Lung (tissue), 12 donors: Measurements from ENCODE around the gene HDAC4. TPM values are rescaled to one million over a fixed set of nuclear protein-coding genes. Genes with fewer than 3 reads are reported as not detected.

Source experiments
- ATAC-seq: fragments of 200-7000 bp; cut with Tn5 transposase; one replicate; pipeline ENCODE4 v1.9.1; 2020; ENCODE audit warnings: moderate number of reproducible peaks; ENCODE audit not compliant: insufficient read depth, low FRiP score
- DNase-seq, 3 donors: peaks; one replicate each; pipeline ENCODE4 v3.0.0-alpha.2; 2013 to 2017
- H3K27ac ChIP-seq, 2 donors: one replicate each; pipeline ENCODE4 v1.5.1; 2013; ENCODE audit warnings: mild to moderate bottlenecking in 2 of 2, moderate library complexity in 2 of 2, control low read depth in 1 of 2, inconsistent platforms in 1 of 2, low read depth in 1 of 2, low read length in 1 of 2
- H3K27me3 ChIP-seq, 3 donors: one replicate each; pipeline ENCODE4 v1.5.1; 2013; ENCODE audit warnings: low read length in 2 of 3; ENCODE audit not compliant: control insufficient read depth in 3 of 3, insufficient read depth in 3 of 3
- H3K36me3 ChIP-seq, 4 donors: one replicate each; pipeline ENCODE4 v1.5.1; 2013; ENCODE audit warnings: low read length in 4 of 4, mild to moderate bottlenecking in 1 of 4, moderate library complexity in 1 of 4; ENCODE audit not compliant: control insufficient read depth in 4 of 4, insufficient read depth in 4 of 4
- H3K4me1 ChIP-seq, 5 donors: one replicate each; pipeline ENCODE4 v1.5.1; 2013; ENCODE audit warnings: low read length in 5 of 5, mild to moderate bottlenecking in 2 of 5, moderate library complexity in 1 of 5; ENCODE audit not compliant: control insufficient read depth in 5 of 5, insufficient read depth in 5 of 5
- H3K4me3 ChIP-seq: one replicate; pipeline ENCODE4 v1.5.1; 2013; ENCODE audit warnings: mild to moderate bottlenecking, control low read depth, moderate library complexity
- H3K9ac ChIP-seq, 2 donors: one replicate each; pipeline ENCODE4 v1.5.1; 2013; ENCODE audit warnings: low read length in 2 of 2, control low read depth in 1 of 2; ENCODE audit not compliant: insufficient read depth in 1 of 2
- H3K9me3 ChIP-seq, 4 donors: one replicate each; pipeline ENCODE4 v1.5.1; 2013; ENCODE audit warnings: low read length in 3 of 4, mild to moderate bottlenecking in 1 of 4, moderate library complexity in 1 of 4; ENCODE audit not compliant: control insufficient read depth in 4 of 4, insufficient read depth in 3 of 4
- CTCF ChIP-seq: IDR thresholded peaks from 2 replicates; pipeline ENCODE4 v1.5.1; 2012; ENCODE audit warnings: mild to moderate bottlenecking; ENCODE audit errors: control extremely low read depth, extremely low read depth
- WGBS, 2 donors: extraction: QIAGEN DNeasy Blood & Tissue Kit; methylation state at CpG; one replicate each; pipeline ENCODE4 v1.1.7; 2013; 5-methylcytosine and 5-hydroxymethylcytosine counted together
- polyA plus RNA-seq, 2 donors: library from polyadenylated mRNA; stranded (reverse); fragments of 200-250 nt; gene quantifications; one replicate each; pipeline ENCODE4 v1.2.1, GENCODE V29; 2013
- total RNA-seq, 2 donors: library from RNA; depleted of rRNA in 1 of 2; stranded (reverse); fragments of >200 nt in 1 of 2; gene quantifications; one replicate each; pipeline ENCODE4 v1.2.1, GENCODE V29; 2014 to 2021
- donor health status: control.
- donor health status: control.
- donor health status: Bipolar disorder and iron deficiency.
- donor health status: healthy.
- donor health status: DM: yes; HTN: yes; CAD: no.

HDAC4 gene
- total and polyA plus RNA-seq, 4 donors, result 6.9 to 47.7 (median 20.7) TPM

GRCh38 chr2:239295377-239296019 is 105.3 kb downstream of the HDAC4 start:
- no peaks in the 10 kb centered on the region for H3K27me3 ChIP-seq
- no peak for TF ChIP-seq CTCF
- peak overlapping the region in 1 of 2 donors; percentile 23 for H3K9ac ChIP-seq
- DNase-seq, result no peak
- 69 to 85% methylated on average over 6 of the region's 6 CpGs for WGBS, 2 donors
- H3K4me1 ChIP-seq, result peaks cover 7 to 22% (median 16%) of the 10 kb centered on the region in 5 donors
- no peak for ATAC-seq
- H3K4me3 ChIP-seq, result no peak overlapping the region
- no peaks in the 10 kb centered on the region for H3K36me3 ChIP-seq
- no peak overlapping the region for H3K27ac ChIP-seq
- no peaks in the 10 kb centered on the region for H3K9me3 ChIP-seq

GRCh38 chr2:239294571-239295054 is 106.2 kb downstream of the HDAC4 start:
- Histone ChIP-seq H3K4me1 (peaks cover 7 to 26% (median 16%) of the 10 kb centered on the region in 5 donors), H3K27me3 (no peaks in the 10 kb centered on the region), H3K36me3 (no peaks in the 10 kb centered on the region), H3K4me3 (no peak overlapping the region), H3K27ac (peak overlapping the region in 1 of 2 donors; percentile 46), H3K9me3 (no peaks in the 10 kb centered on the region), H3K9ac (no peak overlapping the region)
- no peak for TF ChIP-seq CTCF
- ATAC-seq (no peak), DNase-seq (no peak)
- WGBS, 2 donors, result 92 to 97% methylated on average over 14 of the region's 14 CpGs

- Histone ChIP-seq H3K9ac (no peak overlapping the region), H3K36me3 (no peaks in the 10 kb centered on the region), H3K4me1 (peaks cover 7 to 26% (median 16%) of the 10 kb centered on the region in 5 donors), H3K9me3 (no peaks in the 10 kb centered on the region), H3K27me3 (no peaks in the 10 kb centered on the region), H3K4me3 (no peak overlapping the region), H3K27ac (peak overlapping the region in 1 of 2 donors; percentile 46)
- 71 to 89% methylated on average over 15 of the region's 15 CpGs for WGBS, 2 donors
- ATAC-seq (no peak), DNase-seq (no peak)
- TF ChIP-seq CTCF, result no peak
Measured at GRCh38 chr2:239293775-239294430, 106.9 kb downstream of the HDAC4 start.
